NCI-H2171 (cell line): ENCODE data around the gene TEX29.

Source experiments
- DNase-seq: peaks from one replicate; lab custom pipeline; 2025; lab: John Stamatoyannopoulos, UW

The TEX29 gene

GRCh38 chr13:111291908-111292307, 28.5 kb upstream of the TEX29 start:
- DNase-seq, result no peak

- DNase-seq, result no peak
These were observed 27.5 kb upstream of the TEX29 start for GRCh38 chr13:111292710-111293485.

GRCh38 chr13:111295886-111296285, 24.6 kb upstream of the TEX29 start:
- no peak for DNase-seq

GRCh38 chr13:111296417-111296816, 24.0 kb upstream of the TEX29 start:
- DNase-seq, result no peak

GRCh38 chr13:111298214-111298975, 22.0 kb upstream of the TEX29 start:
- DNase-seq, result no peak

- DNase-seq, result peak; percentile 23
These were observed 18.3 kb upstream of the TEX29 start for GRCh38 chr13:111302045-111302726.

GRCh38 chr13:111303559-111303958, 16.9 kb upstream of the TEX29 start:
- DNase-seq, result no peak

- DNase-seq, result no peak
These were observed 16.3 kb upstream of the TEX29 start for GRCh38 chr13:111304041-111304544.

GRCh38 chr13:111304603-111305289, 15.7 kb upstream of the TEX29 start:
- no peak for DNase-seq

- no peak for DNase-seq
These were observed 7.4 kb upstream of the TEX29 start for GRCh38 chr13:111312944-111313590.

GRCh38 chr13:111313911-111314425, 6.5 kb upstream of the TEX29 start:
- no peak for DNase-seq

- DNase-seq, result no peak
These were observed 5.6 kb upstream of the TEX29 start for GRCh38 chr13:111314852-111315251.

- DNase-seq, result peak; percentile 8
These were observed 5.0 kb upstream of the TEX29 start for GRCh38 chr13:111315347-111315995.

- DNase-seq, result no peak
These were observed 4.2 kb upstream of the TEX29 start for GRCh38 chr13:111316161-111316730.

- no peak for DNase-seq
These were observed 3.3 kb upstream of the TEX29 start for GRCh38 chr13:111317042-111317550.

- DNase-seq, result no peak
These were observed 2.7 kb upstream of the TEX29 start for GRCh38 chr13:111317571-111318345.

- no peak for DNase-seq
These were observed 2.1 kb upstream of the TEX29 start for GRCh38 chr13:111318386-111318785.

- DNase-seq, result no peak
These were observed 921 bp upstream of the TEX29 start for GRCh38 chr13:111319521-111319920.
